Measurements from ENCODE around the gene BTK.

The BTK gene

DNA sequence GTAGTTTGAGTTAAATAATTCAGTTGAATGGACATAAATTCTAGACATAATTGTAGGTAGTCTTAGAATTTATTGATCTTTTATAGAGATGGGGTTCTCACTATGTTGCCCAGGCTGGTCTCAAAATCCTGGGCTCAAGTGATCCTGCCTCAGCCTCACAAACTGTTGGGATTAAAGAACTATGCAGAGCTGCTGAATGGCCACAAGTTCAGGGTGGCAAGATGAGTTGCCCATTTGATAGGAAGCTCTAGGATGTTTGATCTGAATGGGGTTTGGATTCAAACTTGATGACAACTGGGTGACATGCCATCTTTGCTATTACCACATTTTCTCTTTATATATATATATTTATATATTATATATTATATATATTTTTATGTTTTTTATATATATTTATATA lies 8.4 kb upstream of the BTK start:
- no peak for DNase-seq (ENCODE audit: low read depth)
- H3K4me3 ChIP-seq (ENCODE audit: low read depth, low read length) = no peak overlapping the region
- no peak for TF ChIP-seq CTCF (IDR thresholded peaks at IDR 0.05; ENCODE audit: insufficient read depth, low read depth, low read length, missing control alignments)

GRCh38 chrX:101393530-101394305 lies 7.7 kb upstream of the BTK start:
- TF ChIP-seq CTCF (IDR thresholded peaks at IDR 0.05; ENCODE audit: insufficient read depth, low read depth, low read length, missing control alignments) = no peak
- no peak for DNase-seq (ENCODE audit: low read depth)
- H3K4me3 ChIP-seq (ENCODE audit: low read depth, low read length) = peak overlapping the region; percentile 88; the same call in 1 of the 2 replicates

- no peak for DNase-seq (ENCODE audit: low read depth)
- TF ChIP-seq CTCF (IDR thresholded peaks at IDR 0.05; ENCODE audit: insufficient read depth, low read depth, low read length, missing control alignments) = no peak
- H3K4me3 ChIP-seq (ENCODE audit: low read depth, low read length) = peak overlapping the region; percentile 88
Observed at GRCh38 chrX:101391831-101392230, 5.8 kb upstream of the BTK start.

GRCh38 chrX:101390664-101391525 lies 4.9 kb upstream of the BTK start, which contains the start of gene RPL36A:
RPL36A (plus strand) TSS chrX:101391011; CDS start chrX:101391044, 33 bp downstream.
- peak; percentile 73 for TF ChIP-seq CTCF (IDR thresholded peaks at IDR 0.05; ENCODE audit: insufficient read depth, low read depth, low read length, missing control alignments)
- peak; percentile 95 for DNase-seq (ENCODE audit: low read depth)

DNA sequence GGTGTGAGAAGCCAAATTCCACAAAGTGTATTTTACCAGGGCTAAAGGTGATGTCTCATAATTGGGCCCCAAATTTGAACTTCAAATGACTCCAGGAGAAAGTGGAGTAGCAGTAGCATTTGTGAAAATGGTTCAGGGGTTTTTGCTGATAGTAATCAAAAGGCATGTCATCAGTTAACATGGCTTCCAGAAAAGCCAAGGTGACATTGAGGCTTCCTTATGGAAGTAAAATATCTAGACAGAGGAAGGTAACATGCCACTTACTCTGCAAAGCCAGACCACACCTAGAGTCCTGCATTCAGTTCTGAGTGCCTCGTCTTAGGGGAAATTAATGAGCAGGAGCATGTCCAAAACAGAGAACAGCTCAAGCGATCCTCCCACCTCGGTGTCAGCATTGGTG lies 2.6 kb upstream of the BTK start:
- TF ChIP-seq CTCF (IDR thresholded peaks at IDR 0.05; ENCODE audit: insufficient read depth, low read depth, low read length, missing control alignments) = no peak
- DNase-seq (ENCODE audit: low read depth) = no peak
- no peak overlapping the region for H3K4me3 ChIP-seq (ENCODE audit: low read depth, low read length)

More at GRCh38 chrX:101390664-101391525, 4.9 kb upstream of the BTK start, which contains the start of gene RPL36A:
- peak within 1 kb of the TSS; percentile 88 for H3K4me3 ChIP-seq (ENCODE audit: low read depth, low read length)

DNA sequence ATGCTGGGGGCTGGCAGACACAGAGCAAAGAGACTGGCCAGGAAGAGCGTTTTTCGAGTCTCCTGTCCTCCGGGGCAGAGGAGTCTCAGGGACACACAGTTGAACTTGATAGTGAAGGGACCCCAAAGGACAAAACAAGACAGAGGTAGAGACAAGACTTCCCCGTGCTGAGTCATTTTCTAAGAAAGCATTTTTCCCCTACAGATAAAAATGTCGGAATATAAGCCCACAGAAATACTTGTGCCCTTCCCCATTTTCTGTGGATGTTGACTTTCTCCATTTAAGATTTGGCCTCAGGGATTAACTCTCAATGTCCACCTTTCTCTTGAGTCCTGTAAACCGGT lies 523 bp upstream of the BTK start:
- H3K4me3 ChIP-seq (ENCODE audit: low read depth, low read length) = peak overlapping the region; percentile 74
- TF ChIP-seq CTCF (IDR thresholded peaks at IDR 0.05; ENCODE audit: insufficient read depth, low read depth, low read length, missing control alignments) = no peak
- no peak for DNase-seq (ENCODE audit: low read depth)

All from GM12865 (cell line).